ENCODE results near the gene MDH2. TPM values are rescaled to one million over a fixed set of nuclear protein-coding genes. Genes with fewer than 3 reads are reported as not detected.

MDH2 gene
- total RNA-seq, 1 donor from 2014 or later = 202 TPM

GRCh38 chr7:76063525-76063924 is 15.6 kb downstream of the MDH2 start:
- H3K9me3 Mint-ChIP-seq (ENCODE audit: unreplicated experiment) = no peaks in the 10 kb centered on the region
- Histone ChIP-seq H3K79me2 (ENCODE audit: insufficient read depth, low read length) (no peaks in the 10 kb centered on the region), H3K4me2 (ENCODE audit: low read length) (no peak overlapping the region), H3K4me1 (ENCODE audit: insufficient read depth, low read length) (peaks cover 14% of the 10 kb centered on the region), H2AFZ (ENCODE audit: low read depth, low read length) (no peak overlapping the region), H3K36me3 (ENCODE audit: insufficient read depth, low read length) (peaks cover 64% of the 10 kb centered on the region), H3K27ac (ENCODE audit: low read depth, low read length) (no peak overlapping the region), H3K9ac (ENCODE audit: low read length) (no peak overlapping the region), H3K4me3 (ENCODE audit: insufficient read depth, low read depth, low read length) (no peak overlapping the region), H3K9me3 (ENCODE audit: insufficient read depth, low read depth, low read length) (no peaks in the 10 kb centered on the region), H4K20me1 (ENCODE audit: insufficient read depth, low read length) (peaks cover 34% of the 10 kb centered on the region), H3K27me3 (ENCODE audit: insufficient read depth, low read length) (no peaks in the 10 kb centered on the region)
- peaks cover 5% of the 10 kb centered on the region for H3K4me1 Mint-ChIP-seq (ENCODE audit: low read depth, unreplicated experiment)
- FAIRE-seq (no peak), DNase-seq (ENCODE audit: low read depth) (no peak)
- peaks cover 34% of the 10 kb centered on the region for H3K36me3 Mint-ChIP-seq (ENCODE audit: low read depth, unreplicated experiment)
- no peaks in the 10 kb centered on the region for H3K27me3 Mint-ChIP-seq (ENCODE audit: low read depth, unreplicated experiment)
- TF ChIP-seq CTCF (IDR thresholded peaks at IDR 0.05; ENCODE audit: insufficient read depth, low read depth, low read length) = no peak
- no peak for TF ChIP-seq EZH2 (IDR thresholded peaks at IDR 0.05; ENCODE audit: insufficient read depth, low read length)
- H3K4me3 Mint-ChIP-seq (ENCODE audit: unreplicated experiment) = no peak overlapping the region
- H3K27ac Mint-ChIP-seq (ENCODE audit: unreplicated experiment) = no peak overlapping the region

GRCh38 chr7:76064208-76064970 is 16.5 kb downstream of the MDH2 start:
- DNase-seq (ENCODE audit: low read depth) = no peak
- TF ChIP-seq EZH2 (IDR thresholded peaks at IDR 0.05; ENCODE audit: insufficient read depth, low read length) = no peak
- no peak for TF ChIP-seq CTCF (IDR thresholded peaks at IDR 0.05; ENCODE audit: insufficient read depth, low read depth, low read length)
- H3K4me3 ChIP-seq (ENCODE audit: insufficient read depth, low read depth, low read length) = no peak overlapping the region
- H3K27ac Mint-ChIP-seq (ENCODE audit: unreplicated experiment) = no peak overlapping the region
- H3K4me3 Mint-ChIP-seq (ENCODE audit: unreplicated experiment) = no peak overlapping the region
- peaks cover 56% of the 10 kb centered on the region for H3K36me3 ChIP-seq (ENCODE audit: insufficient read depth, low read length)
- H3K27me3 ChIP-seq (ENCODE audit: insufficient read depth, low read length) = no peaks in the 10 kb centered on the region
- no peak for FAIRE-seq
- peaks cover 7% of the 10 kb centered on the region for H3K4me1 Mint-ChIP-seq (ENCODE audit: low read depth, unreplicated experiment)
- peaks cover 32% of the 10 kb centered on the region for H3K36me3 Mint-ChIP-seq (ENCODE audit: low read depth, unreplicated experiment)
- H3K9ac ChIP-seq (ENCODE audit: low read length) = no peak overlapping the region
- peaks cover 22% of the 10 kb centered on the region for H3K4me1 ChIP-seq (ENCODE audit: insufficient read depth, low read length)
- no peaks in the 10 kb centered on the region for H3K79me2 ChIP-seq (ENCODE audit: insufficient read depth, low read length)
- H3K9me3 ChIP-seq (ENCODE audit: insufficient read depth, low read depth, low read length) = no peaks in the 10 kb centered on the region
- no peak overlapping the region for H2AFZ ChIP-seq (ENCODE audit: low read depth, low read length)
- H3K27me3 Mint-ChIP-seq (ENCODE audit: low read depth, unreplicated experiment) = no peaks in the 10 kb centered on the region
- no peak overlapping the region for H3K27ac ChIP-seq (ENCODE audit: low read depth, low read length)
- peaks cover 31% of the 10 kb centered on the region for H4K20me1 ChIP-seq (ENCODE audit: insufficient read depth, low read length)
- H3K4me2 ChIP-seq (ENCODE audit: low read length) = no peak overlapping the region
- H3K9me3 Mint-ChIP-seq (ENCODE audit: unreplicated experiment) = no peaks in the 10 kb centered on the region

GRCh38 chr7:76065016-76065612 is 17.2 kb downstream of the MDH2 start:
- no peaks in the 10 kb centered on the region for H3K9me3 Mint-ChIP-seq (ENCODE audit: unreplicated experiment)
- Histone ChIP-seq H3K36me3 (ENCODE audit: insufficient read depth, low read length) (peaks cover 49% of the 10 kb centered on the region), H3K27me3 (ENCODE audit: insufficient read depth, low read length) (no peaks in the 10 kb centered on the region), H3K4me3 (ENCODE audit: insufficient read depth, low read depth, low read length) (no peak overlapping the region), H3K9me3 (ENCODE audit: insufficient read depth, low read depth, low read length) (no peaks in the 10 kb centered on the region), H3K9ac (ENCODE audit: low read length) (no peak overlapping the region), H4K20me1 (ENCODE audit: insufficient read depth, low read length) (peaks cover 27% of the 10 kb centered on the region), H2AFZ (ENCODE audit: low read depth, low read length) (no peak overlapping the region), H3K4me2 (ENCODE audit: low read length) (no peak overlapping the region), H3K79me2 (ENCODE audit: insufficient read depth, low read length) (no peaks in the 10 kb centered on the region), H3K4me1 (ENCODE audit: insufficient read depth, low read length) (peaks cover 22% of the 10 kb centered on the region), H3K27ac (ENCODE audit: low read depth, low read length) (no peak overlapping the region)
- H3K27ac Mint-ChIP-seq (ENCODE audit: unreplicated experiment) = no peak overlapping the region
- no peak for DNase-seq (ENCODE audit: low read depth)
- H3K36me3 Mint-ChIP-seq (ENCODE audit: low read depth, unreplicated experiment) = peaks cover 27% of the 10 kb centered on the region
- H3K4me1 Mint-ChIP-seq (ENCODE audit: low read depth, unreplicated experiment) = peaks cover 7% of the 10 kb centered on the region
- no peak overlapping the region for H3K4me3 Mint-ChIP-seq (ENCODE audit: unreplicated experiment)
- H3K27me3 Mint-ChIP-seq (ENCODE audit: low read depth, unreplicated experiment) = no peaks in the 10 kb centered on the region
- TF ChIP-seq CTCF (IDR thresholded peaks at IDR 0.05; ENCODE audit: insufficient read depth, low read depth, low read length) = no peak
- TF ChIP-seq EZH2 (IDR thresholded peaks at IDR 0.05; ENCODE audit: insufficient read depth, low read length) = no peak
- FAIRE-seq = no peak
